SK-N-SH treated with all-trans-retinoic acid at 6 μM for 48 hours (cell line): Measurements from ENCODE around the gene SPATA21.

Experiments used
- ATAC-seq: fragments of 200-7000 bp; cut with Tn5 transposase; 3 replicates; pipeline ENCODE4 v1.9.1; 2020; ENCODE audit warnings: mild to moderate bottlenecking, moderate library complexity
- ARNTL ChIP-seq: fragments of 450-650 bp; formaldehyde crosslinking; IDR thresholded peaks from 2 replicates; pipeline ENCODE4 v1.5.0; 2020; ENCODE audit warnings: low read depth, mild to moderate bottlenecking, moderate library complexity, borderline replicate concordance
- BACH2 ChIP-seq: fragments of 250-450 bp; sonication (Bioruptor Pico); IDR thresholded peaks from 2 replicates; pipeline ENCODE4 v1.9.0; 2021; ENCODE audit warnings: mild to moderate bottlenecking, borderline replicate concordance
- CREB5 ChIP-seq: fragments of 250-450 bp; sonication (Bioruptor Pico); IDR thresholded peaks from 2 replicates; pipeline ENCODE4 v1.5.1; 2020; ENCODE audit warnings: low read depth, mild to moderate bottlenecking, moderate library complexity
- CSRNP3 ChIP-seq: fragments of 250-450 bp; sonication (Bioruptor Pico); IDR thresholded peaks from 2 replicates; pipeline ENCODE4 v1.5.1; 2021; ENCODE audit warnings: mild to moderate bottlenecking, moderate library complexity
- ISL1 ChIP-seq: fragments of 250-450 bp; sonication (Bioruptor Pico); IDR thresholded peaks from 2 replicates; pipeline ENCODE4 v2.1.2; 2022; ENCODE audit warnings: mild to moderate bottlenecking, moderate library complexity
- OSR1 ChIP-seq: fragments of 250-450 bp; sonication (Bioruptor Pico); IDR thresholded peaks from 2 replicates; pipeline ENCODE4 v1.8.0; 2022; ENCODE audit warnings: moderate library complexity, mild to moderate bottlenecking, inconsistent platforms
- PATZ1 ChIP-seq: fragments of 250-450 bp; sonication (Bioruptor Pico); IDR thresholded peaks from 2 replicates; pipeline ENCODE4 v1.8.0; 2020; ENCODE audit warnings: mild to moderate bottlenecking, moderate library complexity, borderline replicate concordance
- POU6F1 ChIP-seq: fragments of 250-450 bp; sonication (Bioruptor Pico); IDR thresholded peaks from 2 replicates; pipeline ENCODE4 v1.8.0; 2021; ENCODE audit warnings: low read depth, mild to moderate bottlenecking, moderate library complexity, borderline replicate concordance
- PPARA ChIP-seq: fragments of 250-450 bp; sonication (Bioruptor Pico); IDR thresholded peaks from 2 replicates; pipeline ENCODE4 v1.5.0; 2020; ENCODE audit warnings: mild to moderate bottlenecking, borderline replicate concordance
- RARB ChIP-seq: fragments of 250-450 bp; sonication (Bioruptor Pico); IDR thresholded peaks from 2 replicates; pipeline ENCODE4 v1.8.0; 2021; ENCODE audit warnings: mild to moderate bottlenecking, moderate library complexity
- SNAI2 ChIP-seq: fragments of 250-450 bp; sonication (Bioruptor Pico); IDR thresholded peaks from 2 replicates; pipeline ENCODE4 v1.5.0; 2020; ENCODE audit warnings: mild to moderate bottlenecking, moderate library complexity
- TOX ChIP-seq: fragments of 250-450 bp; sonication (Bioruptor Pico); IDR thresholded peaks from 2 replicates; pipeline ENCODE4 v1.8.0; 2021; ENCODE audit warnings: mild to moderate bottlenecking, moderate library complexity, borderline replicate concordance
- ZC3H10 ChIP-seq: fragments of 250-450 bp; sonication (Bioruptor Pico); IDR thresholded peaks from 2 replicates; pipeline ENCODE4 v1.5.1; 2021; ENCODE audit warnings: mild to moderate bottlenecking, moderate library complexity
- ZFP3 ChIP-seq: fragments of 250-450 bp; sonication (Bioruptor Pico); IDR thresholded peaks from 2 replicates; pipeline ENCODE4 v1.5.0; 2020; ENCODE audit warnings: mild to moderate bottlenecking, moderate library complexity
- ZNF565 ChIP-seq: fragments of 450-650 bp; formaldehyde crosslinking; conservative IDR thresholded peaks from 2 replicates; pipeline ENCODE4 v1.5.0; 2020; ENCODE audit warnings: low read depth, mild to moderate bottlenecking, moderate library complexity
- ZNF70 ChIP-seq: fragments of 450-650 bp; formaldehyde crosslinking; IDR thresholded peaks from 2 replicates; pipeline ENCODE4 v1.5.0; 2020; ENCODE audit warnings: mild to moderate bottlenecking, moderate library complexity
- ZNF8 ChIP-seq: fragments of 450-650 bp; formaldehyde crosslinking; IDR thresholded peaks from 2 replicates; pipeline ENCODE4 v1.5.0; 2020; ENCODE audit warnings: mild to moderate bottlenecking, moderate library complexity

SPATA21 gene

GRCh38 chr1:16378443-16378842 lies 58.8 kb downstream of the SPATA21 start:
- TF ChIP-seq SNAI2 (CRISPR knock-in tag) (no peak), POU6F1 (CRISPR knock-in tag) (no peak), OSR1 (CRISPR knock-in tag) (no peak), ZNF565 (CRISPR knock-in tag) (no peak), PPARA (CRISPR knock-in tag) (no peak), CSRNP3 (no peak), CREB5 (CRISPR knock-in tag) (no peak)
- no peak for ATAC-seq

GRCh38 chr1:16376971-16377370 lies 60.3 kb downstream of the SPATA21 start:
- ATAC-seq, result no peak
- TF ChIP-seq ZNF565 (CRISPR knock-in tag) (no peak), OSR1 (CRISPR knock-in tag) (no peak), CSRNP3 (no peak), ARNTL (no peak), ZNF70 (CRISPR knock-in tag) (no peak), RARB (CRISPR knock-in tag) (no peak), ZC3H10 (CRISPR knock-in tag) (no peak), PPARA (CRISPR knock-in tag) (no peak), BACH2 (no peak), PATZ1 (no peak)
- TF ChIP-seq, all 23 proteins: peak for 0

GRCh38 chr1:16375521-16376340 lies 61.5 kb downstream of the SPATA21 start:
- peak; percentile 66 for ATAC-seq
- peak; percentile 74 for TF ChIP-seq ISL1
- TF ChIP-seq ZNF70 (CRISPR knock-in tag), result no peak

- TF ChIP-seq ZNF8 (CRISPR knock-in tag) (no peak), ZNF565 (CRISPR knock-in tag) (no peak), ZFP3 (CRISPR knock-in tag) (no peak), SNAI2 (CRISPR knock-in tag) (no peak), TOX (CRISPR knock-in tag) (no peak), BACH2 (no peak)
- ATAC-seq, result no peak
Observed at GRCh38 chr1:16374266-16374665, 63.0 kb downstream of the SPATA21 start.
